B cell (primary cell): ENCODE data around the gene TMEM86A.

Source experiments
- EZH2 ChIP-seq: IDR thresholded peaks from 2 replicates; pipeline ENCODE4 v1.6.1; 2012; ENCODE audit warnings: borderline replicate concordance, low read depth, mild to moderate bottlenecking, moderate library complexity, low read length; ENCODE audit not compliant: insufficient read depth, poor library complexity, severe bottlenecking
- TF ChIP-seq, protein P1 (sequence below): fragments of 200-600 bp; IDR thresholded peaks from one replicate; pipeline ENCODE4 v1.8.0; 2022; ENCODE audit warnings: antibody characterized with exemption, mild to moderate bottlenecking

- TF ChIP-seq, protein P1, sequence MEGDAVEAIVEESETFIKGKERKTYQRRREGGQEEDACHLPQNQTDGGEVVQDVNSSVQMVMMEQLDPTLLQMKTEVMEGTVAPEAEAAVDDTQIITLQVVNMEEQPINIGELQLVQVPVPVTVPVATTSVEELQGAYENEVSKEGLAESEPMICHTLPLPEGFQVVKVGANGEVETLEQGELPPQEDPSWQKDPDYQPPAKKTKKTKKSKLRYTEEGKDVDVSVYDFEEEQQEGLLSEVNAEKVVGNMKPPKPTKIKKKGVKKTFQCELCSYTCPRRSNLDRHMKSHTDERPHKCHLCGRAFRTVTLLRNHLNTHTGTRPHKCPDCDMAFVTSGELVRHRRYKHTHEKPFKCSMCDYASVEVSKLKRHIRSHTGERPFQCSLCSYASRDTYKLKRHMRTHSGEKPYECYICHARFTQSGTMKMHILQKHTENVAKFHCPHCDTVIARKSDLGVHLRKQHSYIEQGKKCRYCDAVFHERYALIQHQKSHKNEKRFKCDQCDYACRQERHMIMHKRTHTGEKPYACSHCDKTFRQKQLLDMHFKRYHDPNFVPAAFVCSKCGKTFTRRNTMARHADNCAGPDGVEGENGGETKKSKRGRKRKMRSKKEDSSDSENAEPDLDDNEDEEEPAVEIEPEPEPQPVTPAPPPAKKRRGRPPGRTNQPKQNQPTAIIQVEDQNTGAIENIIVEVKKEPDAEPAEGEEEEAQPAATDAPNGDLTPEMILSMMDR, result no peak
- no peak for TF ChIP-seq EZH2
Measured at GRCh38 chr11:18720091-18720807, 21.7 kb downstream of the TMEM86A start.
